ENCODE results near the gene ECE2. TPM values are rescaled to one million over a fixed set of nuclear protein-coding genes. Genes with fewer than 3 reads are reported as not detected.

ECE2 gene
- total RNA-seq, 1 experiment from 2014 or later, result not detected

DNA sequence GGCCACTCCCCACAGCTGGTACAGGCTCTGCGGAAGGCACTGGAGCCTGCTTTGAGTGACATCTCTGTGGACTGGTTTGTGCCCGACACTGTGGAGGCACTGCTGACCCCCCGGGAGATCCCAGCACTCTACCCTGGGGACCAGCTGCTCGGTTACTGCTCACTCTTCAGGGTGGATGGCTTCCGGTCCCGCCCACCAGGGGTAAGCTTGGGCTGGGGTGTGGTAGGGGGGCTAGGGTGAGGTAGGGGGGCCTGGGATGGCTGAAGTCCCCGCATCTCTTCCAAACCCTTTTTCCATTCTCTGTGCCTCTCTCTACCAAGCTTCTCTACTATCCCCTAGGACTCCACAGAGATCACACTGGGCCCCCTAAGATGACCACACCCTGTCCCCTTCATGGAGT, 38.6 kb upstream of the ECE2 start:
- in situ Hi-C loops (cut with HindIII; ENCODE audit: low pct_unique_long_range_greater_than_20kb, low sequenced_read_pairs), result no loop called here
- TF ChIP-seq, protein P1, sequence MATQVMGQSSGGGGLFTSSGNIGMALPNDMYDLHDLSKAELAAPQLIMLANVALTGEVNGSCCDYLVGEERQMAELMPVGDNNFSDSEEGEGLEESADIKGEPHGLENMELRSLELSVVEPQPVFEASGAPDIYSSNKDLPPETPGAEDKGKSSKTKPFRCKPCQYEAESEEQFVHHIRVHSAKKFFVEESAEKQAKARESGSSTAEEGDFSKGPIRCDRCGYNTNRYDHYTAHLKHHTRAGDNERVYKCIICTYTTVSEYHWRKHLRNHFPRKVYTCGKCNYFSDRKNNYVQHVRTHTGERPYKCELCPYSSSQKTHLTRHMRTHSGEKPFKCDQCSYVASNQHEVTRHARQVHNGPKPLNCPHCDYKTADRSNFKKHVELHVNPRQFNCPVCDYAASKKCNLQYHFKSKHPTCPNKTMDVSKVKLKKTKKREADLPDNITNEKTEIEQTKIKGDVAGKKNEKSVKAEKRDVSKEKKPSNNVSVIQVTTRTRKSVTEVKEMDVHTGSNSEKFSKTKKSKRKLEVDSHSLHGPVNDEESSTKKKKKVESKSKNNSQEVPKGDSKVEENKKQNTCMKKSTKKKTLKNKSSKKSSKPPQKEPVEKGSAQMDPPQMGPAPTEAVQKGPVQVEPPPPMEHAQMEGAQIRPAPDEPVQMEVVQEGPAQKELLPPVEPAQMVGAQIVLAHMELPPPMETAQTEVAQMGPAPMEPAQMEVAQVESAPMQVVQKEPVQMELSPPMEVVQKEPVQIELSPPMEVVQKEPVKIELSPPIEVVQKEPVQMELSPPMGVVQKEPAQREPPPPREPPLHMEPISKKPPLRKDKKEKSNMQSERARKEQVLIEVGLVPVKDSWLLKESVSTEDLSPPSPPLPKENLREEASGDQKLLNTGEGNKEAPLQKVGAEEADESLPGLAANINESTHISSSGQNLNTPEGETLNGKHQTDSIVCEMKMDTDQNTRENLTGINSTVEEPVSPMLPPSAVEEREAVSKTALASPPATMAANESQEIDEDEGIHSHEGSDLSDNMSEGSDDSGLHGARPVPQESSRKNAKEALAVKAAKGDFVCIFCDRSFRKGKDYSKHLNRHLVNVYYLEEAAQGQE (IDR thresholded peaks at IDR 0.05; ENCODE audit: insufficient read depth in 1 of 2, low read depth in 2 of 2, low read length in 1 of 2), result no peak
- TF ChIP-seq POLR2AphosphoS5 (IDR thresholded peaks at IDR 0.05; ENCODE audit: low read depth, low read length) (no peak), SIN3A (IDR thresholded peaks at IDR 0.05; ENCODE audit: borderline replicate concordance, insufficient read depth, low read depth, low read length) (no peak), TCF7L2 (IDR thresholded peaks at IDR 0.05; ENCODE audit: low read depth, low read length) (no peak)
- TF ChIP-seq, protein P2, sequence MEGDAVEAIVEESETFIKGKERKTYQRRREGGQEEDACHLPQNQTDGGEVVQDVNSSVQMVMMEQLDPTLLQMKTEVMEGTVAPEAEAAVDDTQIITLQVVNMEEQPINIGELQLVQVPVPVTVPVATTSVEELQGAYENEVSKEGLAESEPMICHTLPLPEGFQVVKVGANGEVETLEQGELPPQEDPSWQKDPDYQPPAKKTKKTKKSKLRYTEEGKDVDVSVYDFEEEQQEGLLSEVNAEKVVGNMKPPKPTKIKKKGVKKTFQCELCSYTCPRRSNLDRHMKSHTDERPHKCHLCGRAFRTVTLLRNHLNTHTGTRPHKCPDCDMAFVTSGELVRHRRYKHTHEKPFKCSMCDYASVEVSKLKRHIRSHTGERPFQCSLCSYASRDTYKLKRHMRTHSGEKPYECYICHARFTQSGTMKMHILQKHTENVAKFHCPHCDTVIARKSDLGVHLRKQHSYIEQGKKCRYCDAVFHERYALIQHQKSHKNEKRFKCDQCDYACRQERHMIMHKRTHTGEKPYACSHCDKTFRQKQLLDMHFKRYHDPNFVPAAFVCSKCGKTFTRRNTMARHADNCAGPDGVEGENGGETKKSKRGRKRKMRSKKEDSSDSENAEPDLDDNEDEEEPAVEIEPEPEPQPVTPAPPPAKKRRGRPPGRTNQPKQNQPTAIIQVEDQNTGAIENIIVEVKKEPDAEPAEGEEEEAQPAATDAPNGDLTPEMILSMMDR (IDR thresholded peaks at IDR 0.05), result no peak
- DNase-seq (ENCODE audit: low read depth, low spot score), result no peak
- BruUV-seq (replicated peaks), result no TSS peak
- CTCF ChIA-PET, result no interaction called here
- H3K27ac ChIP-seq (ENCODE audit: low read length), result no peak overlapping the region
- H3K4me1 ChIP-seq (ENCODE audit: control insufficient read depth, insufficient read depth, low read length), result peaks cover 4% of the 10 kb centered on the region
- no peaks in the 10 kb centered on the region for H3K9me3 ChIP-seq (ENCODE audit: control insufficient read depth, insufficient read depth, low read depth, low read length)
- H3K27me3 ChIP-seq (ENCODE audit: control insufficient read depth, insufficient read depth, low read length), result no peaks in the 10 kb centered on the region
- H3K36me3 ChIP-seq (ENCODE audit: control insufficient read depth, insufficient read depth, low read length), result no peaks in the 10 kb centered on the region
- ATAC-seq, result no peak
- intact Hi-C loops (cut with micrococcal nuclease; ENCODE audit: unreplicated experiment), result no loop called here
- POLR2A ChIA-PET, result no interaction called here
- no peak overlapping the region for H3K4me3 ChIP-seq (ENCODE audit: low read depth in 2 of 2, low read length in 2 of 2)

DNA sequence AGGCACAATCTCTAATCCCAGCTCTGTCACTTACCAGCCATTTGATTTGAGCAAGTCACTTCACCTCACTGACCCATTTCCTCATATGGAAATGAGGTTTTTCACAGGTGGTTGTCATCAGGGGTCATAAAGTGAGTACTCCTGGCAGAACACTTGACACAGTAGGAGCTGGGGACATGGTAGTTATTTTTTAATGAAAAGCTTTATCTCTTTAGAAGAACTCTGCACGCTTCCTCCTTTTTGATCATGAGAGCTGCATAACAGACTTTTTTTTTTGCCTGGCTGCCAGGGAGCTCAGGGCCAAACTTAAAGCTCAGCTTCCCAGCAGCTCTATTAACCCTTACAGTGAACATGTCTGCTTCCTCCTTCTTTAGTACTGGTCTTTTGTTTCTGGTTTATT, 38.0 kb upstream of the ECE2 start:
- TF ChIP-seq, protein P1 (IDR thresholded peaks at IDR 0.05; ENCODE audit: insufficient read depth in 1 of 2, low read depth in 2 of 2, low read length in 1 of 2), result no peak
- TF ChIP-seq, protein P2 (IDR thresholded peaks at IDR 0.05), result no peak
- TF ChIP-seq TCF7L2 (IDR thresholded peaks at IDR 0.05; ENCODE audit: low read depth, low read length) (no peak), SIN3A (IDR thresholded peaks at IDR 0.05; ENCODE audit: borderline replicate concordance, insufficient read depth, low read depth, low read length) (no peak), POLR2AphosphoS5 (IDR thresholded peaks at IDR 0.05; ENCODE audit: low read depth, low read length) (no peak)
- Histone ChIP-seq H3K36me3 (ENCODE audit: control insufficient read depth, insufficient read depth, low read length) (no peaks in the 10 kb centered on the region), H3K4me1 (ENCODE audit: control insufficient read depth, insufficient read depth, low read length) (peaks cover 6% of the 10 kb centered on the region), H3K9me3 (ENCODE audit: control insufficient read depth, insufficient read depth, low read depth, low read length) (no peaks in the 10 kb centered on the region), H3K4me3 (ENCODE audit: low read depth in 2 of 2, low read length in 2 of 2) (no peak overlapping the region), H3K27ac (ENCODE audit: low read length) (no peak overlapping the region), H3K27me3 (ENCODE audit: control insufficient read depth, insufficient read depth, low read length) (no peaks in the 10 kb centered on the region)
- DNase-seq (ENCODE audit: low read depth, low spot score), result no peak
- ChIA-PET POLR2A (interaction anchor here (0.6 kb wide), 1 partner anchor 42 kb away, joined by 3 read pairs; no protein-coding TSS in a partner anchor), CTCF (interaction anchor here (0.6 to 0.7 kb wide), 2 partner anchors 17 to 103 kb away, joined by 3 to 6 read pairs; no protein-coding TSS in a partner anchor)
- ATAC-seq, result no peak
- in situ Hi-C loops (cut with HindIII; ENCODE audit: low pct_unique_long_range_greater_than_20kb, low sequenced_read_pairs) (no loop called here), intact Hi-C loops (cut with micrococcal nuclease; ENCODE audit: unreplicated experiment) (no loop called here)
- BruUV-seq (replicated peaks), result no TSS peak
